GM20000 (cell line): ENCODE data around the gene PHF12.

Experiments used
- DNase-seq: peaks from one replicate; pipeline ENCODE4 v3.0.0; 2012; ENCODE audit warnings: low spot score
- CTCF ChIP-seq: IDR thresholded peaks from 2 replicates; pipeline ENCODE4 v1.5.1; 2012; ENCODE audit warnings: mild to moderate bottlenecking, control low read depth; ENCODE audit errors: extremely low read depth, missing control alignments

PHF12 gene

GRCh38 chr17:28975031-28975430 is 23.7 kb upstream of the PHF12 start:
- no peak for DNase-seq
- no peak for TF ChIP-seq CTCF

- TF ChIP-seq CTCF, result no peak
- DNase-seq, result no peak
Measured at GRCh38 chr17:28974451-28974850, 23.1 kb upstream of the PHF12 start.

GRCh38 chr17:28973425-28973824 is 22.1 kb upstream of the PHF12 start:
- no peak for DNase-seq
- TF ChIP-seq CTCF, result no peak

- no peak for DNase-seq
- no peak for TF ChIP-seq CTCF
Measured at GRCh38 chr17:28972437-28972836, 21.1 kb upstream of the PHF12 start.

GRCh38 chr17:28970879-28971278 is 19.6 kb upstream of the PHF12 start:
- TF ChIP-seq CTCF, result no peak
- DNase-seq, result no peak

- no peak for TF ChIP-seq CTCF
- no peak for DNase-seq
Measured at GRCh38 chr17:28969706-28970393, 18.5 kb upstream of the PHF12 start.

GRCh38 chr17:28968914-28969295 is 17.6 kb upstream of the PHF12 start:
- no peak for DNase-seq
- no peak for TF ChIP-seq CTCF
